ENCODE results near the gene GARRE1. TPM values are rescaled to one million over a fixed set of nuclear protein-coding genes. Genes with fewer than 3 reads are reported as not detected.
A peak's percentile ranks its signal among the peaks of the same experiment; 100 is the strongest.

GARRE1 gene
- total RNA-seq, 2 experiments from 2014 or later = 11.7 to 11.9 TPM

DNA sequence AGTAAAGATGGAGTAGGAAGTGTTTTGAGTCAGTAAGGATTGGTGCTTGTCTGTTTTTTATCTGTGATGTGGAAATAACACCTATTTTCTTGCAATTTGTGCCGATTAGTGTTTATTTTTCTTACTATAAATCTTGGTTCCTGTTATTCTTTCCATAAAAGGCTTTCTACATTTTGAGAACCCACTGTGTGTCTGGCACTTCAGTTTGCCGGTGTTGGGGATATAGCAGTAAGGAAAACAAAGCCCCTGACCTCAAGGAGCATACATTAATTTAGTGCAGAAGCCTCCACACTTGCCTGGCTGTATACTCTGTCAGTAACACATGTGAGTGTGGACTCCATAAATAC, 35.6 kb upstream of the GARRE1 start:
- Mint-ChIP-seq H3K27me3 (no peaks in the 10 kb centered on the region), H3K4me1 (ENCODE audit: low read depth) (peaks cover 39% of the 10 kb centered on the region), H3K4me3 (no peak overlapping the region), H3K9me3 (no peaks in the 10 kb centered on the region), H3K36me3 (peaks cover 51% of the 10 kb centered on the region), H3K27ac (peak overlapping the region; percentile 55)
- ChIA-PET CTCF (interaction anchor here (0.6 to 3.2 kb wide), 7 partner anchors 9 to 141 kb away, joined by 3 to 22 read pairs (median 6); no protein-coding TSS in a partner anchor), POLR2A (interaction anchor here (1.2 kb wide), 1 partner anchor 47 kb away, joined by 5 read pairs; no protein-coding TSS in a partner anchor)
- no peak for DNase-seq
- intact Hi-C loops (cut with micrococcal nuclease) = loop anchor here (1.0 to 5.0 kb wide), 6 partner anchors 8 to 132 kb away; no protein-coding TSS in a partner anchor

DNA sequence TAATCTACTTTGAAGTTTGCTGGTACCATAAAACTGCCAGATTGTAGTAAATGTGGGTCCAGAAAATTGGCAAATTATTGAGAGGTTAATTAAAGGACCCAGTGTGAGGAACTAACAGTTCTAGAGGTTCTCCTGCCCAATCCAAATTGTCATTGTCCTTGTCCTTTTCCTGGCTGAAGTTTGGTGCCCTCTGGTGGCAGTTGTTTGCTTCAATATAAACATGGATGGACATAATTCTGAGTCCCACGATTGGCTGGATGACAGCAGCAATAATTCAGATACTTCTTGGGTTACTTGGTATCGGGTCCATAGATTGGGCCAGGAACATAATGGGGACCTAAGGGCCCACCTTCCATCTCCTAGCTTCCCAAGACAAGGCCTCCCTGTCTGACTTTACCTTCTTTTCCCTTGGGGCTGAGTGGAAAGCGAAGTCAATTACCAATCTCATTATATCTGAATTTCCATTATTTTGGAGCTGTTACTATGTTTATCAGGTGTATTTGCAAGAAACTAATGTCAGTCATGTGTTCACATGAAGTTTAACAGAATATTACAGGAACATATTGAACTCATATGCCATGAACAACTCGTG, 33.8 kb upstream of the GARRE1 start:
- peaks cover 48% of the 10 kb centered on the region for H3K4me1 Mint-ChIP-seq (ENCODE audit: low read depth)

DNA sequence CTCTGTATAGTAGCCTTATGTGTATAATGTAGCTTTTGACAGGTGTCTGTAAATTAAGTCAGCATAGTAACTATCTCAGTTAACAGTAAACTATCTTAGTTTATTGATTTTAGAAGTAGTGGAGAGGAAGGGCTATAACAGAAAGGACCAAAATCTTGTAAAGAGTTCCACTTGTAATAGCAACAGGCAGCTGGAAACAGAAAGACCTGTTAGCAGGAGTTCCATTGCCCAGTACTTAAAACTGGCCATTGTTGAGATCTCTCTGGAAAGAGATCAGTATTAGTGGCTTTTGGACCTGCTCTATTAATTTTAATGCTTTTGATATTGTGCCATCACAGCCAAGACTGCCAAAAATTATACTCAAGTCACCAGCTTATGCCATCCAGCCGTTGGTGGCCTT, 32.0 kb upstream of the GARRE1 start:
- Mint-ChIP-seq H3K27ac (no peak overlapping the region), H3K36me3 (peaks cover 66% of the 10 kb centered on the region), H3K27me3 (no peaks in the 10 kb centered on the region), H3K4me1 (ENCODE audit: low read depth) (peaks cover 54% of the 10 kb centered on the region), H3K9me3 (no peaks in the 10 kb centered on the region), H3K4me3 (no peak overlapping the region)
- ChIA-PET CTCF (interaction anchor here (0.7 to 2.7 kb wide), 3 partner anchors 44 to 113 kb away, joined by 3 to 9 read pairs (median 3); partner anchors contain the start of gene LSM14A), POLR2A (no interaction called here)
- intact Hi-C loops (cut with micrococcal nuclease) = no loop called here
- no peak for DNase-seq

More for the DNA sequence above, 33.8 kb upstream of the GARRE1 start:
- intact Hi-C loops (cut with micrococcal nuclease) = no loop called here
- Mint-ChIP-seq H3K36me3 (peaks cover 59% of the 10 kb centered on the region), H3K27ac (no peak overlapping the region), H3K27me3 (no peaks in the 10 kb centered on the region), H3K4me3 (no peak overlapping the region), H3K9me3 (no peaks in the 10 kb centered on the region)
- DNase-seq = peak; percentile 69
- ChIA-PET POLR2A (no interaction called here), CTCF (interaction anchor here (0.5 to 3.2 kb wide), 12 partner anchors 9 to 125 kb away, joined by 3 to 22 read pairs (median 4); partner anchors contain the start of gene LSM14A)

DNA sequence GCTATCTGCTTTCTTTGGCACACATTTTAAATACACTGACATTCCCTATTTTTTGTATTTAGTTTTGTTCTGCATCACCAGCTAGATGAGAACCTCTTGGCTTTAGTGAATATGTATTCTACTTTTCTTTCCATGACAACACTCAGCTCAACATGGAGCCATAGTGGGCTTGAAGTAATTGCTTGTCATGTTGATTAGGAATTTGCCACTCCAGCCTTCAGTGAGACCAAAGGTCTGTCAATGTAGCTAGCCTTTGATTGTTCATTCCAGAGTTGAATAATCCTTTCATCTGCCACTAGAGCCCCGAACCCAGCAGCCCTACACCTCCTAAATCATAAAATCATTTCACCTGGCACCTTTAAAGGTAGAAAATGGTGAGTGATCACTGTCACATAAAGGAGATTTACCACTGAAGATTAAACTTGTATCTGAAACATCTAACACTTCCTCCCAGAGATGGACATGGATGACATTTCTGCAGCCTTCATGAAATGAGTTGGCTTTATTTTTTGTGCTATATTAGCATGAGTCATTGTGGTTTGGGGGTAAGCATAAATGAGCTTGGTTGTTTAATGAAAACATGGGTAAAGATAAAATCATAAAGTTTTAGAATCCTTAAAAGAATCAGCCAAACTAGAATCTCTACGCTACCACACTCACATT, 29.2 kb upstream of the GARRE1 start:
- peak overlapping the region; percentile 59 for H3K27ac Mint-ChIP-seq
- no peak overlapping the region for H3K4me3 Mint-ChIP-seq
- CTCF ChIA-PET = interaction anchor here (0.9 to 1.8 kb wide), 3 partner anchors 16 to 121 kb away, joined by 3 to 6 read pairs (median 5); no protein-coding TSS in a partner anchor

DNA sequence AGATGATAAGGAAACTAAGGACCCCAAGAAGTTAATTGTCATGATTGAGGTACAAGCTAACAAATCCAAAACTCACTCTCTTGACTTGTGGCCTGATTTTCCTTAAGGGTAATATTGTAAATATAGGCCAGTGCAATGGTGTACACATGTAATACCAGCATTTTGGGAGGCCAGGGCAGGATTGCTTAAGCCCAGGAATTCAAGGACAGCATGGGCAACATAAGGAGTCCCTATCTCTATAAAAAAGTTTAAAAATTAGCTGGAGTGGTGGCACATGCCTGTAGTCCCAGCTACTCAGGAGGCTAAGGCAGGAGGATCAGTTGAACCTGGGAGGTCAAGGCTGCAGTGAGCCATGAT, 28.7 kb upstream of the GARRE1 start:
- CTCF ChIA-PET = interaction anchor here (0.9 to 1.8 kb wide), 3 partner anchors 16 to 121 kb away, joined by 3 to 6 read pairs (median 5); no protein-coding TSS in a partner anchor
- H3K4me3 Mint-ChIP-seq = no peak overlapping the region
- no peaks in the 10 kb centered on the region for H3K27me3 Mint-ChIP-seq
- POLR2A ChIA-PET = interaction anchor here (1.0 to 1.4 kb wide), 2 partner anchors 31 to 52 kb away, joined by 3 read pairs; no protein-coding TSS in a partner anchor
- DNase-seq = no peak
- peaks cover 40% of the 10 kb centered on the region for H3K4me1 Mint-ChIP-seq (ENCODE audit: low read depth)
- H3K9me3 Mint-ChIP-seq = no peaks in the 10 kb centered on the region
- intact Hi-C loops (cut with micrococcal nuclease) = loop anchor here (1.0 kb wide), 1 partner anchor 7 kb away; no protein-coding TSS in a partner anchor
- peak overlapping the region; percentile 59 for H3K27ac Mint-ChIP-seq
- H3K36me3 Mint-ChIP-seq = peaks cover 72% of the 10 kb centered on the region

More for the DNA sequence above, 29.2 kb upstream of the GARRE1 start:
- intact Hi-C loops (cut with micrococcal nuclease) = no loop called here
- POLR2A ChIA-PET = interaction anchor here (1.0 to 1.4 kb wide), 3 partner anchors 8 to 52 kb away, joined by 3 to 4 read pairs (median 3); no protein-coding TSS in a partner anchor
- Mint-ChIP-seq H3K36me3 (peaks cover 73% of the 10 kb centered on the region), H3K27me3 (no peaks in the 10 kb centered on the region), H3K9me3 (no peaks in the 10 kb centered on the region), H3K4me1 (ENCODE audit: low read depth) (peaks cover 43% of the 10 kb centered on the region)
- no peak for DNase-seq

DNA sequence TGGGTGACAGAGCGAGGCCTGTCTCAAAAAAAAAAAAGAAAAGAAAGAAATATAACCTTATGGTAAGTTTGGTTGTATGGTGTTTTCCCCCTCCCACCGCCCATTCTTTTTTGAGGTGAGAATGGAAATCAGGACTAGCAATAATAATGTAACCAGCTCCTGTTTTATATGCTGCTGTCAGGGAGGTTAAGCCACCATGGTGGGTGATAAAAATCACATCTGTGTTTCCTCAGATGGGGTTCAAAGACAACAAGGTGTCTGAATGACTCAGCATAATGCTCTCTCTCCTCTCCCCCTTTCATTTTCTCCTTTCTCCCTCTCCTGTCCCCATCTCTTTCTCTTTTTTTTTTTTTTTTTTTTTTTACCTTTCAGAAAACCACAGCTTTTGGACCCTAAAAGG, 28.3 kb upstream of the GARRE1 start:
- peak; percentile 53 for DNase-seq
- peaks cover 43% of the 10 kb centered on the region for H3K4me1 Mint-ChIP-seq (ENCODE audit: low read depth)
- H3K36me3 Mint-ChIP-seq = peaks cover 70% of the 10 kb centered on the region
- H3K27ac Mint-ChIP-seq = peak overlapping the region; percentile 59
- intact Hi-C loops (cut with micrococcal nuclease) = loop anchor here (1.0 kb wide), 1 partner anchor 8 kb away; no protein-coding TSS in a partner anchor
- H3K4me3 Mint-ChIP-seq = no peak overlapping the region
- no peaks in the 10 kb centered on the region for H3K9me3 Mint-ChIP-seq
- no peaks in the 10 kb centered on the region for H3K27me3 Mint-ChIP-seq
- ChIA-PET POLR2A (interaction anchor here (1.0 kb wide), 1 partner anchor 52 kb away, joined by 3 read pairs; no protein-coding TSS in a partner anchor), CTCF (interaction anchor here (0.6 to 1.8 kb wide), 4 partner anchors 17 to 151 kb away, joined by 3 to 6 read pairs (median 4); no protein-coding TSS in a partner anchor)

DNA sequence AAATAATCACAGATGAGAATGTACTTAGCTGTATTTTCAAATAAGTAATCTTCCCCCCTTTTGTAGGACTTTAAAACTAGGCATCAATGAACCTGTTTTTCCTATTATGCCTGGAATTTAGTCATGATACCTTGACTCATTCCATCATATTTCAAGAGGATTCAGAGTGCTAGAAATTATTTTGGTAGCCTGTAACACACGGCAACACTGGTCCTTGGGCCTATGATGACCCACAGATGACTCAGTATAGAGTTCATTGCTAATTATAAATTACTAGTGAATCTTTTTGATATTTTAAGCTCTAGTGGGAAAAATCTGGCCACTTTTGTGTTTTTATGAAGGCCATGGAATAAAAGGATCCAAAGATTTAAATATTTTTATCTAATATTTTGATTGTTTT, 26.0 kb upstream of the GARRE1 start:
- H3K36me3 Mint-ChIP-seq = peaks cover 51% of the 10 kb centered on the region
- POLR2A ChIA-PET = no interaction called here
- H3K4me3 Mint-ChIP-seq = no peak overlapping the region
- CTCF ChIA-PET = interaction anchor here (1.4 kb wide), 1 partner anchor 9 kb away, joined by 5 read pairs; no protein-coding TSS in a partner anchor
- no peaks in the 10 kb centered on the region for H3K27me3 Mint-ChIP-seq
- H3K27ac Mint-ChIP-seq = no peak overlapping the region
- H3K9me3 Mint-ChIP-seq = no peaks in the 10 kb centered on the region
- intact Hi-C loops (cut with micrococcal nuclease) = no loop called here
- peaks cover 59% of the 10 kb centered on the region for H3K4me1 Mint-ChIP-seq (ENCODE audit: low read depth)
- no peak for DNase-seq

DNA sequence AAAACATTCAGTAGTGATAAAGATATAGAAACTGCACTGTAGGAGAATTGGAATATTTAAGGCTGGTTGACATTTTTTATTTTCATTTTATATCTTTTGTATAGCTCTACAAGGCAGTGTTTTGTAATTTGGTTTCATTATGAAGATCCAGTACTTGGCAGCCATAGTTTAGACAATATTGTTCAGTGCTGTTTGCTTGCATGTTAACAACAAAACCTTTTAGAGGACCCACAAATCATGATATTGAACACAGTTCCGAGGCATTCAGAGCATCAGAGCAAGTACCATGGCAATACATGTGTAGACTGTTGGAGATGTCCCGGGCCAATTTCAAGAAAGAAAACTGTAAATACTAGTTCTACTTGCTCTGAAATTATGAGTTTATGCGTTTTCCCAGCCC, 25.6 kb upstream of the GARRE1 start:
- Mint-ChIP-seq H3K4me3 (no peak overlapping the region), H3K4me1 (ENCODE audit: low read depth) (peaks cover 59% of the 10 kb centered on the region), H3K27me3 (no peaks in the 10 kb centered on the region), H3K27ac (no peak overlapping the region), H3K9me3 (no peaks in the 10 kb centered on the region), H3K36me3 (peaks cover 48% of the 10 kb centered on the region)
- DNase-seq = no peak
- ChIA-PET POLR2A (no interaction called here), CTCF (interaction anchor here (1.4 kb wide), 1 partner anchor 10 kb away, joined by 5 read pairs; no protein-coding TSS in a partner anchor)
- intact Hi-C loops (cut with micrococcal nuclease) = no loop called here

DNA sequence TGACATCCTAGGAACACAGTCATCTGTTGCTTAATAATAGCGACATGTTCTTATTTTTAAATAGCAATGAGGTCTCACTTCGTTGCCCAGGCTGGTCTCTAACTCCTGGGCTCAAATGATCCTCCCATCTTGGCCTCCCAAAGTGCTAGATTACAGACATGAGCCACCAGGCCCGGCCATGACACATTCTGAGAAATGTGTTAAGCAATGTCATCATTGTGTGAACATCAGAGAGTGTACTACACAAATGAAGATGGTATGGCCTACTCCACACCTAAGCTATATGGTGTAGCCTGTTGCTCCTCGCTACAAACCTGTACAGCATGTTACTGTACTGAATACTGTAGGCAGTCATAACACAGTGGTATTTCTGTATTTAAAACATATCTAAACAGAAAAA, 24.6 kb upstream of the GARRE1 start:
- intact Hi-C loops (cut with micrococcal nuclease) = no loop called here
- ChIA-PET POLR2A (no interaction called here), CTCF (no interaction called here)
- Mint-ChIP-seq H3K27ac (peak overlapping the region; percentile 13), H3K4me3 (no peak overlapping the region), H3K36me3 (peaks cover 43% of the 10 kb centered on the region), H3K27me3 (no peaks in the 10 kb centered on the region), H3K9me3 (no peaks in the 10 kb centered on the region), H3K4me1 (ENCODE audit: low read depth) (peaks cover 54% of the 10 kb centered on the region)
- DNase-seq = peak; percentile 44

DNA sequence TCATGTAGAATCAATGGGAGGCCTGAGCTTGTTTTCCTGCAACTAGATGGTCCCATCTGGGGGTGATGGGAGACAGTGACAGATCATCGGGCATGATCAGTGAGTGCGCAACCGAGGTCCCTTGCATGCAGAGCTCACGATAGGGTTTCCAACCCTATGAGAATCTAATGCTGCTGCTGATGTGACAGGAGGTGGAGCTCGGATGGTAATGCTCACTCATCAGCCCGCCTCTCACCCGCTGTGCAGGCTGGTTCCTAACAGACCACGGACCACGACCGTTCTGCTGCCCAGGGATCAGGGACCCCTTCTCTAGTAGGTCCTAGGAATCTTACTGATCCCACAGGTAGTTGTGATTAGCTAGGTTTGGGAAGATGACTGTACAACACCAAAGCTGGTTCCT, 23.5 kb upstream of the GARRE1 start:
- Mint-ChIP-seq H3K27me3 (no peaks in the 10 kb centered on the region), H3K9me3 (peaks cover 2% of the 10 kb centered on the region), H3K4me3 (no peak overlapping the region), H3K27ac (no peak overlapping the region), H3K4me1 (ENCODE audit: low read depth) (peaks cover 43% of the 10 kb centered on the region), H3K36me3 (peaks cover 32% of the 10 kb centered on the region)
- CTCF ChIA-PET = no interaction called here
- POLR2A ChIA-PET = no interaction called here
- no peak for DNase-seq
- intact Hi-C loops (cut with micrococcal nuclease) = no loop called here

DNA sequence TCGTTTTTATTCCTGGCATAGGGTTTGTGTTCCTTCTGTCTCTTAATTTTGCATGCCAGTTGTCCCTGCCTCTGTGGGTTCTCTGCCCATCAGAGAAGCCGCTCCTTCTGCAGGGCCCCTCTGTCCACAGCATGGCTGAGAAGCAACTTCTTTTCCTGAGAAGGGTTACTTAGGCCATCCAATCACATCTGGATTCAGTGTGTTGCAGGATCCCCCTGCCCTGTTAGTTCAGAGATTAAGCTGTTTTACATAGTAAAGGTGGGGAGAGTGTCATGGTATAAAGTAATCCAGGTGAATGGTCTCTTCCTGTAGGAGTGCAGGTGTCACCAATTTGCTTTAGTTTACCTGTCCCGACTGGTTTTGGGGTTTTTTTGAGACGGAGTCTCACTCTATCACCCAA, 22.9 kb upstream of the GARRE1 start:
- H3K36me3 Mint-ChIP-seq = peaks cover 28% of the 10 kb centered on the region
- intact Hi-C loops (cut with micrococcal nuclease) = no loop called here
- no peak for DNase-seq
- H3K27me3 Mint-ChIP-seq = no peaks in the 10 kb centered on the region
- peaks cover 2% of the 10 kb centered on the region for H3K9me3 Mint-ChIP-seq
- CTCF ChIA-PET = no interaction called here
- POLR2A ChIA-PET = no interaction called here
- no peak overlapping the region for H3K27ac Mint-ChIP-seq
- H3K4me1 Mint-ChIP-seq (ENCODE audit: low read depth) = peaks cover 36% of the 10 kb centered on the region
- H3K4me3 Mint-ChIP-seq = no peak overlapping the region
